Sigmoid colon (tissue), 7 donors: ENCODE data around the gene GPR157. TPM values are rescaled to one million over a fixed set of nuclear protein-coding genes. Genes with fewer than 3 reads are reported as not detected.
"Not testable (repeated sequence)": the region's sequence is repeated elsewhere in the genome, so short reads cannot be mapped to it uniquely, and the experiment has no call there.

ENCODE experiments used
- DNase-seq: peaks from one replicate; pipeline ENCODE4 v3.0.0-alpha.2; 2019
- H3K27ac ChIP-seq, 4 donors: fragments of 200-600 bp; sonication (generic); one replicate each; pipeline ENCODE4 v1.5.1; 2016 to 2019; ENCODE audit warnings: mild to moderate bottlenecking in 1 of 4
- H3K27me3 ChIP-seq, 3 donors: fragments of 200-600 bp; sonication (generic); one replicate each; pipeline ENCODE4 v1.5.1; 2019; ENCODE audit warnings: mild to moderate bottlenecking in 1 of 3
- H3K36me3 ChIP-seq, 4 donors: fragments of 200-600 bp; sonication (generic); one replicate each; pipeline ENCODE4 v1.5.1; 2016 to 2019
- H3K4me1 ChIP-seq, 4 donors: fragments of 200-600 bp; sonication (generic); one replicate each; pipeline ENCODE4 v1.5.1; 2017 to 2019
- H3K4me3 ChIP-seq, 4 donors: fragments of 200-600 bp; sonication (generic); one replicate each; pipeline ENCODE4 v1.5.1; 2017 to 2019; ENCODE audit warnings: mild to moderate bottlenecking in 2 of 4, moderate library complexity in 1 of 4
- H3K9me3 ChIP-seq, 4 donors: fragments of 200-600 bp in 3 of 4; sonication (generic) in 3 of 4; one replicate each; pipeline versions ENCODE4 v1.5.1 to v1.6.1; 2013 to 2019
- CTCF ChIP-seq, 4 experiments: fragments of 450-650 bp in 3 of 4; fragments of 200-600 bp in 1 of 4; IDR thresholded peaks; one replicate each; pipeline ENCODE4 v1.5.1; 2016 to 2019; ENCODE audit warnings: antibody characterized with exemption in 4 of 4, mild to moderate bottlenecking in 3 of 4, moderate library complexity in 2 of 4
- EP300 ChIP-seq, 4 donors: sonication (generic); formaldehyde crosslinking; IDR thresholded peaks; one replicate each; pipeline ENCODE4 v1.6.1; 2017; ENCODE audit warnings: antibody characterized with exemption in 4 of 4
- POLR2A ChIP-seq, 2 donors: fragments of 450-650 bp; IDR thresholded peaks; one replicate each; pipeline ENCODE4 v1.6.1; 2016; ENCODE audit warnings: antibody characterized with exemption in 2 of 2, mild to moderate bottlenecking in 2 of 2, moderate library complexity in 2 of 2
- POLR2AphosphoS5 ChIP-seq, 4 donors: sonication (generic); formaldehyde crosslinking; IDR thresholded peaks; one replicate each; pipeline ENCODE4 v1.6.1; 2017; ENCODE audit warnings: antibody characterized with exemption in 4 of 4
- WGBS, 2 donors: extraction: QIAGEN DNeasy Blood & Tissue Kit; methylation state at CpG; one replicate each; pipeline ENCODE4 v1.1.7; 2013; 5-methylcytosine and 5-hydroxymethylcytosine counted together
- intact Hi-C: fragments of 100-400 bp; cut with DNase I; formaldehyde crosslinking; loops from one replicate; pipeline ENCODE4 v1.15.1; 2023
- polyA plus RNA-seq, 3 donors: library from polyadenylated mRNA; stranded (reverse); fragments of 200-250 nt; gene quantifications; one replicate each; pipeline ENCODE4 v1.2.3, GENCODE V29; 2013
- total RNA-seq, 4 donors: library from RNA; depleted of rRNA; stranded (reverse); fragments of >200 nt; gene quantifications; one replicate each; pipeline ENCODE4 v1.1.0, GENCODE V29; 2016
- donor health status: healthy with polysubstance abuse.
- donor health status: Bipolar disorder and iron deficiency.
- donor health status: healthy.

Gene GPR157
- total and polyA plus RNA-seq, 7 donors: 0.92 to 3.7 (median 1.8) TPM

GRCh38 chr1:9095818-9096217, 33.1 kb downstream of the GPR157 start:
- DNase-seq: no peak
- 93 to 94% methylated on average over 2 of the region's 2 CpGs for WGBS, 2 donors
- no peaks in the 10 kb centered on the region for H3K4me1 ChIP-seq
- no peak overlapping the region for H3K4me3 ChIP-seq
- H3K27me3 ChIP-seq: no peaks in the 10 kb centered on the region
- H3K27ac ChIP-seq: no peak overlapping the region
- H3K9me3 ChIP-seq: no peaks in the 10 kb centered on the region
- intact Hi-C loops: no loop called here
- H3K36me3 ChIP-seq: no peaks in the 10 kb centered on the region
- TF ChIP-seq CTCF (IDR thresholded peaks at IDR 0.05) (no peak), POLR2A (IDR thresholded peaks at IDR 0.05) (no peak), POLR2AphosphoS5 (IDR thresholded peaks at IDR 0.05) (no peak), EP300 (IDR thresholded peaks at IDR 0.05) (no peak)

DNA sequence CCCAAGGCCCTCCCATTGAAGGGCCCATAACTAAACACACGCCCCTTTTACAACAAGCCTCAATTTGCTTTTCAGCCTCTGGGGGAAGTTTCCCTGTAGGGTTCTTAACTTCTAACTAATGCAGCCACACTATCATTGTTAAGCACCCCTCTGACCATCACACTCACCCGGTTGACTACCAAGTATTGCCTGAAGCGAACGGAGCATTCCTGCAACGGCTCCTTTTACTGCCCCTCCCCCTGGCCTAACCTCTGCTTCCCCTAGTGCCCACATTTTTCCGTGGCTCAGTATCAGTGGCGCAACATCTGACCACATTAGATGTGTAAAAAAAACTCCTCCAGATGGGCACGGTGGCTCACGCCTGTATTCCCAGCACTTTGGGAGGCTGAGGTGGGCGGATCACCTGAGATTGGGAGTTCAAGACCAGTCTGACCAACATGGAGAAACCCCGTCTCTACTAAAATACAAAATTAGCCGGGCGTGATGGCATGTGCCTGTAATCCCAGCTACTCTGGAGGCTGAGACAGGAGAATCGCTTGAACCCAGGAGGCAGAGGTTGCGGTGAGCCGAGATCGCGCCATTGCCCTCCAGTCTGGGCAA, 34.8 kb downstream of the GPR157 start:
- H3K4me3 ChIP-seq, intact Hi-C loops, DNase-seq, H3K4me1 ChIP-seq, H3K27ac ChIP-seq, H3K9me3 ChIP-seq, H3K27me3 ChIP-seq, H3K36me3 ChIP-seq: not testable (repeated sequence)
- 70 to 84% methylated on average over 18 of the region's 18 CpGs for WGBS, 2 donors

GRCh38 chr1:9093581-9093980, 35.3 kb downstream of the GPR157 start:
- TF ChIP-seq POLR2AphosphoS5 (IDR thresholded peaks at IDR 0.05) (no peak), POLR2A (IDR thresholded peaks at IDR 0.05) (no peak)
- intact Hi-C loops: no loop called here
- H3K27me3 ChIP-seq: no peaks in the 10 kb centered on the region
- DNase-seq: no peak
- H3K36me3 ChIP-seq: no peaks in the 10 kb centered on the region
- H3K27ac ChIP-seq: no peak overlapping the region
- H3K4me3 ChIP-seq: no peak overlapping the region
- H3K9me3 ChIP-seq: no peaks in the 10 kb centered on the region
- no peaks in the 10 kb centered on the region for H3K4me1 ChIP-seq
- WGBS, 2 donors: 62 to 73% methylated on average over 6 of the region's 6 CpGs

DNA sequence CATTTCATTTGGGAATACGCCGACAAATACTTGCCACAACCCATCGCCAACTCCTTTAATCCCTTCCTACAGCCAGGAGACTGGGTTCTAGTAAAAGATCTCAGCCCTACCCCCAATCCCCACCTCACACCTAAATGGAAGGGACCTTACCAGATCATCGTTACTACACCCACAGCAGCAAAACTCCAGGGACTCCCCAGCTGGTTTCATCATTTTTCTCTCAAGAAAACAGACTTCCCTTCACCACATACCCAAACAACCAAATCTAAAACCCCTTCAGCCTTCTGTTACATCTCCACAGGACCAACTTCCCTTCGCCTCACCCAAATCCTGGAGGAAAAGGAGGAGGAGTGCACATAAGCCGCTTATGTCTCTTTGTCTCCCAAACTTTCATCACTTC, 35.8 kb downstream of the GPR157 start:
- Histone ChIP-seq H3K4me1 (no peaks in the 10 kb centered on the region), H3K27ac (no peak overlapping the region), H3K27me3 (no peaks in the 10 kb centered on the region), H3K9me3 (no peaks in the 10 kb centered on the region), H3K36me3 (no peaks in the 10 kb centered on the region), H3K4me3 (no peak overlapping the region)
- DNase-seq: no peak
- intact Hi-C loops: no loop called here
- WGBS, 2 donors: 81 to 92% methylated on average over 6 of the region's 6 CpGs
- TF ChIP-seq POLR2A (IDR thresholded peaks at IDR 0.05): no peak

- Histone ChIP-seq H3K27ac (no peak overlapping the region), H3K36me3 (no peaks in the 10 kb centered on the region), H3K9me3 (no peaks in the 10 kb centered on the region), H3K27me3 (no peaks in the 10 kb centered on the region), H3K4me1 (peaks cover 0 to 22% (median 18%) of the 10 kb centered on the region in 4 donors), H3K4me3 (no peak overlapping the region)
- intact Hi-C loops: loop anchor here (5.0 kb wide), 1 partner anchor 37 kb away; no protein-coding TSS in a partner anchor
- no peak for DNase-seq
- no peak for TF ChIP-seq POLR2AphosphoS5 (IDR thresholded peaks at IDR 0.05)
- TF ChIP-seq EP300 (IDR thresholded peaks at IDR 0.05): no peak
- TF ChIP-seq CTCF (IDR thresholded peaks at IDR 0.05): no peak
- TF ChIP-seq POLR2A (IDR thresholded peaks at IDR 0.05): no peak
- WGBS, 2 donors: 77 to 90% methylated on average over 4 of the region's 4 CpGs
These were observed 40.1 kb downstream of the GPR157 start for GRCh38 chr1:9088807-9089206.

DNA sequence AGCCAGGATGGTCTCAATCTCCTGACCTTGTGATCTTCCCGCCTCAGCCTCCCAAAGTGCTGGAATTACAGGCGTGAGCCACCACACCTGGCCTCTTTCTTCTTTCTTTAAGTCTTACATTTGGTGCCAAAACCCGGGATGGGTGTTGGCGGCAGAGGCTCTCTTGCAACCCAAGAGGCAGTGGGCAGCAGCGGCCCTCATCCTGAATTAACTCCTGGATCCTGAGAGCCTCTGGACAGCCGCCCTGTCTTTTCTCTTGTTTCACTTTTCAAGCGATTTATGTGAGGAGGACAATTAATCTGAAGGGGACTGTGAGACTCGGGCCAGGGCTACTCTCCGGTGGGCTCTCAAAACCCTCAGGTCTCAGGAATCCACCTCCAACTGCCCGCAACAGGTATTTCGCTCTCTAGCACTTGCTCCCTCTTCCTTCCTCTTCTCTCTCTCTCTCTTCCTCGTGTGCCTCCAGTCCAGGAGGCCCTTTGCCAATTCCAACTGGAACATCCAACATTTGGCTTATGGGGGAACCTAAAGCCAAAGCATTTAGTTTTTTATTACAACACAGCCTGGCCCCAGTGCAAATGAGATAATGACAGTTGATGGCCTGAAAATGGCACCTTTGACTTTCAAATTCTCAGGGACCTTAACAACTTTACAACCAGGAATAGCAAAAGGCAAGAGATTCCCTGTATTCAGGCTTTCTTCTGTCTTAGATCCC, 41.3 kb downstream of the GPR157 start:
- no peaks in the 10 kb centered on the region for H3K9me3 ChIP-seq
- H3K4me3 ChIP-seq: no peak overlapping the region
- H3K27ac ChIP-seq: no peak overlapping the region
- intact Hi-C loops: loop anchor here (5.0 kb wide), 1 partner anchor 35 kb away; no protein-coding TSS in a partner anchor
- peaks cover 0 to 22% (median 18%) of the 10 kb centered on the region in 4 donors for H3K4me1 ChIP-seq
- whole genome bisulfite sequencing, 2 donors: 80 to 89% methylated on average over 12 of the region's 12 CpGs
- H3K27me3 ChIP-seq: no peaks in the 10 kb centered on the region
- TF ChIP-seq POLR2A (IDR thresholded peaks at IDR 0.05) (no peak), POLR2AphosphoS5 (IDR thresholded peaks at IDR 0.05) (no peak)
- no peak for DNase-seq
- H3K36me3 ChIP-seq: no peaks in the 10 kb centered on the region
